Measurements from ENCODE around the gene C1QTNF1. TPM values are rescaled to one million over a fixed set of nuclear protein-coding genes. Genes with fewer than 3 reads are reported as not detected.

The C1QTNF1 gene
- total RNA-seq, 1 experiment from 2014 or later: 0.22 TPM

DNA sequence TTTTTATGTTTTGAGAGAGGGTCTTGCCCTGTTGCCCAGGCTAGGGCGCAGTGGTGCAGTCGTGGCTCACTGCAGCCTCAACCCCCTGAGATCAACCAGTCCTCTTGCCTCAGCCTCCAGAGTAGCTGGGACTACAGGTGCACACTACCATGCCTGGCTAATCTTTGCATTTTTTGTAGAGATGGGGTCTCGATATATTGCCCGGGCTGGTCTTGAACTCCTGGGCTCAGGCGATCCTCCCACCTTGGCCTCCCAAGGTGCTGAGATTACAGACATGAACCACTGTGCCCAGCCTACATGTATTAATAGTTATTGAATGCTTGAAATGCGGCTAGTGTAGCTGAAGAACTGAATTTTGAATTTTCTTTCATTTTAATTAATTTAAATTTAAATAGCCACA is 12.2 kb downstream of the C1QTNF1 start:
- DNase-seq (ENCODE audit: extremely low read depth, low read depth): no peak

DNA sequence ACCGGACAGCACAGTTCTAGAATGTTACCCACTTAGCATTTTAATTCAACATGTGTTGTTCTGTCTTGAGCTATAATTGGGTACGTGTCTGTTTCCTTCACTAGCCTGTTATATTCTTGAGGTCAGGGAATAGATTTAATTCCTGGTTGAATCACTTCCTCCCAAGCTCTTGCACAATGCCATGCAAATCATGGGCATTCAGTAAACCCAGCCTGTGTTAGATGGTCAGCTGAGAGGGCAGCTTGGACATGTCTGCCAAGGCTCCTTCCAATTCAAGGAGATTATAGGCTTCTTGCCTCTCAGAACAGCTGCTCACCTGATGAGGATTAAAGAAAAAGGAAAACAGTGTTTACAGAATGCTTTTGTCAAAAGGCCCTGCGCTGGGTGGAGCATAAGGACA is 12.6 kb downstream of the C1QTNF1 start:
- DNase-seq (ENCODE audit: extremely low read depth, low read depth): peak; percentile 80

DNA sequence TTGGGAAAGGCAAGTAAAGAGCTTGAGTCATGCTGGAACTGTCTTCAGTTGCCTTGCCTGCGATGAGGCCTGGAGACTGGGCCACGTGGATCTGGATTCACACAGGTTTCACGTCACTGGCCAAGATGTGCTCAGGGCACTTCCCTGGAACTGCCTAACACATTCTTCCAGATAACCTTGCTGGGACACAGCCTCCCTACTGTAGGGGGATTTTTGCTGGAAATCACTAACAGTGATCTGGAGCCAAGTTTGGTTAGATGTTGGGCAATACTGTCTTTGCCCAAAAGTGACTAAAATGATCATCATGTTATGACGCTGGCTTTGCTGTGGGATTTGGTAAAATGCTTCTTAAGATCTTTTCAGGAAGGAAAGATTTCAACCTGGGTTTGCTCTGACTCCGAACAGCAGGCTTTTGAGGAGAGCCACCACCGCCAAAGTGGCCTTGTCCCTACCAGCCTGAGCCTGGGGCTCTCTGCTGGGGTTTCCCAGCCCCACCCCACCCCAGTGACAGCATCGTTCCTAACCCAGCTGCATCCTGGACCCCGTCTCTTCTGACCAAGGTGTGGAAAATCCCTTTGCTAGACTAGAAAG is 14.7 kb downstream of the C1QTNF1 start:
- DNase-seq (ENCODE audit: extremely low read depth, low read depth): no peak

DNA sequence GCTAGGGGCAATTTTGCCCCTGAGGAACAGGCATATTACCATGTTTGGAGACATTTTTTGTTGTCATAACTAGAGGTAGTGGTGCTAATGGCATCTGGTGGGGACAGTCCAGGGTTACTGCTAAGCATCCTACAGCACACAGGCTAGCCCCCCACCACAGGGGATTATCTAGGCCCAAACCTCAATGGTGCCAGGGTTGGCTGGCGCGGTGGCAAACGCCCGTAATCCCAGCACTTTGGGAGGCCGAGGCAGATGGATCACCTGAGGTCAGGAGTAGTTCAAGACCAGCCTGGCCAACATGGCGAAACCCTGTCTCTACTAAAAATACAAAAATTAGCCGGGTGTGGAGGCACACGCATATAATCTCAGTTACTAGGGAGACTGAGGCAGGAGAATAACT is 15.2 kb downstream of the C1QTNF1 start:
- no peak for DNase-seq (ENCODE audit: extremely low read depth, low read depth)

DNA sequence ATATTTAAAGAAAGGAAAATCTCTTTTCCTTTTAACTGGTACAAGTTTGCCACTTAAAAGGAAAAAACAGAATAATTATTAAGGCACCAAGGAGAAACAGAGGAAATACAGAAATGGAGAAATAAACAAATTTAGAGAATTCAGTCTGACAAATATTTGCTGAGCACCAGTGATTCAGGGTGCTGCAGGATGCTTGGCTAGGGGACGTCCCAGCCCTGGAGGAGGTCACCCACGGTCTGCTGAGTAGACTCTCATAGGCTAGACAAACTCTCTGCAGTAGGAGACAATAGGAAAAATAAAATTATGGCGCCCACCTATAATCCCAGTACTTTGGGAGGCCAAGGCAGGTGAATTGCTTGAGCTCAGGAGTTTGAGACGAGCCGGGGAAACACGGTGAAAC is 15.9 kb downstream of the C1QTNF1 start:
- no peak for DNase-seq (ENCODE audit: extremely low read depth, low read depth)

DNA sequence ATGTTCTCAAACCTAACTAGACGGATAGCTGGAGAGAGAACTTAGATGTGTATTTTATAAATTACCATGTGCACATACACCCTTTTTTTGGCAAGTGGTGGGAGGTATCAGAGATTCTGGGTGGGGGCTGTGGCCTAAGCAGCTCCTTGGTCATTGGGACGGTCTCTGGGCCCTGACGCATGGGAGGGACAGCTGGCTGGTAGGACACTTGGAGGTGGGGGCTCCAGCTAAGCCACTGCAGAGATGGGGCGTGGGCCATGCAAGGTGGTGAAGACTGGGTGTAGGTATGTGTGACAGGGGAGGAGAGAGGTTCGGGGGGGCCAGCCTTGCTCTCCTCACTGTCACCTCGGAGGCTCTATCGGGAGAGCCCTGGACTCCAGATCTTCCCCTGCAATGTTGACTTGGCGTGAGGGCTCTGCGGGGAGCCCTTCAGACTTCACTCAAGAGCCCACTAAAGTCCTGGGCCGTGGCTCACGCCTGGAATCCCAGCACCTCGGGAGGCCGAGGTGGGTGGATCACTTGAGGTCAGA is 17.1 kb downstream of the C1QTNF1 start:
- no peak for DNase-seq (ENCODE audit: extremely low read depth, low read depth)

DNA sequence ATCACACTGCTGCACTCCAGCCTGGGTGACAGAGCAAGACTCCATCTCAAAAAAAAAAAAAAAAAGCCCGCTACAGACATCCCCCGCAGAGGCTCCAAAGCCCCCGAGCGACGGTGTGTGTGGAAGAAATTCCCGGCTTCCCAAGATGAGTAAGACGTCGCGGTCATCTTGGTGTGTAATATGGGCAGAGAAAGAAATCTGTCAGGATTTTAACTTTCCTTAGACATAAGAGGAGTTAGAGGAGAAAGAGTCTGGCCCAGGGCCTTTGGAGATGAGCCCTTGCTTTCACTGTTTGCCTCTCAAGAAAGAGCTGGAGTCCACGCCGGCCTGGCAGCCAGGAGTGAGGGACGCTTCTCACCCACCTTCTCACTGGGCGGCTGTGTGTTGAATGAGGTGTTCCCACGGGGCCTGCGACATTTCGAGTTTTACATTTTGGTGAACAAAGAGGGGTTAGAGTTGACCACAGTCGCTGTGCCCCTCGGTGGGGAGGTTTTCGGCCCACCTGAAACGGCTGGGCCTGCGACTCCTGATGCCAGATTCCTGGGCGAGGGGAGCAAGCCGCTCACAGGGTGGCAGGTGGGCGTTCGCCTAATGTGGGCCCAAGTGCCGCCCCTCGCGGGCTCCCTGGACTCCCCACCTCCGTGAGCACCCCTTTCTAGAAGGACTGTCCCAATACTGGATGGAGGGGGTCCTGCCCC is 17.9 kb downstream of the C1QTNF1 start:
- DNase-seq (ENCODE audit: extremely low read depth, low read depth): no peak

DNA sequence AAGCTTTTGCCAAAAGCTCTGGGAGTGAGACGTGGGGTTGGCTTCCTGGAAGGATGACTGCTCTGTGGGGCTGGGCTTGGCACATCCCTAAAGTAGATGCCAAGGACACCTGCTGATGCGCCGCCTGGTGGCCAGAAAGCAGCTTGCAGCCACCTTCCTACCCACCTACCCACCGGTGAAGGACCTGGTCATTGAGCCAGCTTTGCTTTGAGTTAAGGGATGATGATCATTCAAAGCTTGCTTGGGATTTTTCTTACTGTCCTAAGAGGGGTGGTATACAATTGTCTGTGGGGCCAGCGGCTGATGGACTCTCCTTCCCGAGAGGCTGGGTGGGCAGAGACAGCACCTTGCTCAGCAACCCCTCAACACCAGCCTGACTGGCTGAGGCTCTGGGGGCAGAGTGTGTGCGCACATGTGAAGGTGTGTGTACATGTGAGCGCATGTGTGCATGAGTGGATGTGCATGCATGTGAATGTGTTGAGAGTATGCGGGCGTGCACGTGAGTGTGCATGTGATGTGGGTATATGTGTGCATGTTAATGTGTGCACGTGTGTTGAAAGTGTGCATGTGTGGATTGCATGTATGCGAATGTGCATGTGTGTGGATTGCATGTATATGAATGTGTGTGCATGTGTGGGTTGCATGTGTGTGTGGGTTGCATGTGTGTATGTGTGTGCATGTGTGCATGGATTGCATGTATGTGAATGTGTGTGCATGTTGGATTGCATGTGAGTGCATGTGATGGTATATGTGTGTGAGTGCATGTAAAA is 18.6 kb downstream of the C1QTNF1 start:
- peak; percentile 56 for DNase-seq (ENCODE audit: extremely low read depth, low read depth)

DNA sequence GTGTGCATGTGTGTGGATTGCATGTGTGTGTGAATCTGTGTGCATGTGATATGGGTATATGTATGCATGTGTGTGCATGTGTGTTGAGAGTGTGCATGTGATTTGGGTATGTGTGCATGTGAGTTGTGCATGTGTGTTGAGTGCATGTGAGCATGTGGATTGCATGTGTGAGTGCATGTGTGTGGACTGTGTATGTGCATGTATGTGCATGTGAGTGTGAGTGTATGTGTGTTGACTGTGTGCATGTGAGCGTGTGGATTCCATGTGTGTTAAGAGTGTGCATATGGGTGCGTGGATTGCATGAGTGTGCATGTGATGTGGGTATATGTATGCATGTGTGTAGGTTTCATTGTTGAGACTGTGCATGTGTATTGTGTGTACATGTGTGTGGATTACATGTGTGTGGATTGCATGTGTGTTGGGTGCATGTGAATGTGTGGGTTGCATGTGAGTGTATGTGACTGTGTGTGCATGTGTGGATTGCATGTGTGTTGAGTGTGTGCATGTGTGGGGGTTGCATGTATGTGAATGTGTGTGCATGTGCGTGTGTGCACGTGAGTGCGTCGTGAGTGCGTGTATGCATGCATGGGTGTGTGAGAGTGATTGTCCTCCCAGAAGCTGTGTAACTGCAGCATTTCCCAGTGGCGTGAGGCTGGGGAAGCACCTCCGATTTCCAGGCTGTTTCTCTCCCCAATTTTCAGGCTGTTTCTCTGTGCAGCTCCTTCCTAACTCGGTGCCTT is 19.4 kb downstream of the C1QTNF1 start:
- DNase-seq (ENCODE audit: extremely low read depth, low read depth): no peak

DNA sequence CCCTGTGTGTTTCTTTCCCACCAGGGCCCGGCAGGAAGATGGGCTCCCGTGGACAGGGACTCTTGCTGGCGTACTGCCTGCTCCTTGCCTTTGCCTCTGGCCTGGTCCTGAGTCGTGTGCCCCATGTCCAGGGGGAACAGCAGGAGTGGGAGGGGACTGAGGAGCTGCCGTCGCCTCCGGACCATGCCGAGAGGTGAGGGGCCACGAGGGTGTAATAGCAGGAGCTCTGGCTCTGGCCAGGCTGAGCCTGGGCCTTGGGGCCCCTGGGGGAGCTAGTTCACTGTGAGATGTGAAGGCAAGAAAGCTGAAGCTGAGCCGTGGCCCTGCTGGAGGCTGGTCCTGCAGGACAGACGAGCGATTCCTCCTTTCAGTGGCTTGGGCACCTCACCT is 20.0 kb downstream of the C1QTNF1 start:
- no peak for DNase-seq (ENCODE audit: extremely low read depth, low read depth)

DNA sequence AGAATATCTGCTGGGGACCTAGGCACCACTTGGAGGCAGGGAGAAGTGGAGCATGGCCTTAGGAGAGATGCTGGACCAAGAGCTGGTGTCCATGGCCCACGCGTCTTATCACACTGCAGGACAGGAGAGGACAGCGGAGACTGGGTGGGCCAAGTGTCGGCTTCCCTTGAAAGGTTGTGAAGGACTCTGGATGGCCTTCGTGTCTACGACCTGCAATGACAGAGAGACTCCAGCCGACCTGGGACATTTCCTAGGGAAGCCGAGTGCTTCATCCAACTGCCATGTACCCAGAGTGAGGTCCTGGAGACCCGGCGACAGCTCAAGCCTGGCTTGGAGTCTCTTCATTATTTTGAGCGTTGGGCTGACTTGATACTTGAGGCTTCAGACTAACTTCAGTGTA is 20.5 kb downstream of the C1QTNF1 start:
- no peak for DNase-seq (ENCODE audit: extremely low read depth, low read depth)

DNA sequence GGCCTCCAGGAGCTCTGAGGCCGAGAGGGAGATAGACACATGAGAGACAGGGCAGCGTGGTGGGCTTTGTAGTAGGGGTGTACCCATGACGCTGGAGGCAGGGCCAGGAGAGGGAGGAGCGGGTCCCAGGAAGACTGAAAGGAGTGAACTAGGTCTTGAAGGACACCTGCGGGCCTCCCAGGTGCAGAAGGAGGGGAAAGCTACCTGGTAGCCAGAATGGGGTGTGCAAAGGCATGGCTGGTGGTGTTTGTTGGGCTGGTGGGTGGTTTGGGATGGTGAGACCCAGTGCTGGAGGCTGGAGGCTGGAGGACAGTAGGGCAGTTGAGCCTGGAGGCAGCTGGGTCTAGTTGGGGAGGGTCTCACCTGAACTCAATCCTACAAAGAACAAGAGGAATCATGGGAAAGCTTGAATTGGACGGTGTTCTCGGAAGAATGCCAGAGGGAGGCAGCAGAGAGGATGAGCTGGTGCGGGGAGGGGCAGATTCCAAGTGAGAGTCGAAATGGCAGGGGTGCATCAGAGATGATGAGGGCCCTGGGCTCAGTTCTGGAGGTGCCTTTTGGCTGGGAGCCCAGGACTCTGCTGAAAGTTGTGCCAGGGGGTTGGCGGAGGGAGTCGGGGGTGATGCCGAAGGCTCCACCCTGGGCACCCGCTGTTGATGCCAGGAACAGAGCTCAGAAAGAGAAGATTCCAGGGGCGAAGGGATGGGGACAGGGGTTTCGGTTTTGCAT is 21.2 kb downstream of the C1QTNF1 start:
- no peak for DNase-seq (ENCODE audit: extremely low read depth, low read depth)

DNA sequence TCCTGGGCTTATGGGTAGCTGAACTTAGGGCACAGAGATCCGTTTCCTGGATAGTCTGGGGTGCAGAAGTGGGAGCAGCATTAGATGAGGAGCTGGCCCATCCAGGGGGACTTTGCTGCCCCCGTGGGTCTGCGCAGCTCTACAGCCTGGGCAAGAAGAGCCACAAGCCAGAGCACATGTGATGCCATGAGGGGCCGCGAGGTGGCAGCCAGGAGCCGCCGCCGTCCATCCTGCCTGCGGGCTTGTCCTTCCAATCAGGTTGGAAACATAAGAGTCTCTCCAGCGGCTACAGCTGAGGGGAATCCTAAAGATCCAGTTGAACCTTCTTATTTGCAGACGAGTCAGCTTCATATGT is 21.9 kb downstream of the C1QTNF1 start:
- DNase-seq (ENCODE audit: extremely low read depth, low read depth): peak; percentile 68

DNA sequence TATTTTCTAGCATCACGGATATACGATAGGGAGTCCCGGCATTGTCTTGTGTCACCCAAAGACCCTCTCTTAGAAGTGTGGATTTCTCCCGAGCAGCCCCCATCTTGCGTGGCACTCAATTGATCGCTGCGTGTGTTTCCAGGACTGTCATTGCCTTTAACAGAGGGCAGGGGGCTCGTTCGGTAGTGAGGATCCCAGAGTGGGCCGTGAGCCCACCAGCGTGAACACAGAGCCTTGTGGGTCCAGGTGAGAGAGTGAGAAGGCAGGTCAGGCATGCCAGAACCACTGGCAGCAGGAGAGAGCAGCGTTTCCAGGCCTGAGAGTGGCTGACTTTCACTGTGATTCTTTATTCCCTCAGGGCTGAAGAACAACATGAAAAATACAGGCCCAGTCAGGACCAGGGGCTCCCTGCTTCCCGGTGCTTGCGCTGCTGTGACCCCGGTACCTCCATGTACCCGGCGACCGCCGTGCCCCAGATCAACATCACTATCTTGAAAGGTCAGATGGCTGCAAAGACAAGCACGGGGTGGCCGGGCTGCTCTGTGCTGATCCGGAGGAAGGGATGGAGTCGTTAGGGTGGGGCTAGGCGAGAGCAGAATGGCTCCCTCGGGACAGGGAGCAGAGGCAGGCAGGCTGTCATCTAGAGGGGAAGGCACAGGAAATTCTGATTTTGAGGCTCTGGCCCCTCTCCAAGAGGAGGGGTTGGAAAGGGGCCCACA is 22.4 kb downstream of the C1QTNF1 start:
- no peak for DNase-seq (ENCODE audit: extremely low read depth, low read depth)

DNA sequence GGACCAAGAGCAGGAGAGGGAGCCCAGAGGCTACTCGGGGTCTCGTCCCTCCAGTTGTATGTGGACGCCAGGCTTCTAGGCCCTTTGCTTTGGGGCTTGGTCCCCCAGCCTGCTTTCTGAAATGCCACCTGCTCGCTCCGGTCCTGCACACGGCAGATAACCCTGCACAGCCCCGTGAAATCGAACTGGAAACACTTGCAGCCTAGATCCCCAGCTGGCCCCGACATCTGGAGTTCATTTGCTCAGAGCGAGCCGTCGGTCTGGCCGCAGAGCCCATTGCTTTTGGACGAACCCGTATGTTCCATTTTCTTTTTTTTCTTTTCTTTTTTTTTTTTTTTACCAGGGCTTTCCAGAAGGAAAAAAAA is 22.9 kb downstream of the C1QTNF1 start:
- no peak for DNase-seq (ENCODE audit: extremely low read depth, low read depth)

DNA sequence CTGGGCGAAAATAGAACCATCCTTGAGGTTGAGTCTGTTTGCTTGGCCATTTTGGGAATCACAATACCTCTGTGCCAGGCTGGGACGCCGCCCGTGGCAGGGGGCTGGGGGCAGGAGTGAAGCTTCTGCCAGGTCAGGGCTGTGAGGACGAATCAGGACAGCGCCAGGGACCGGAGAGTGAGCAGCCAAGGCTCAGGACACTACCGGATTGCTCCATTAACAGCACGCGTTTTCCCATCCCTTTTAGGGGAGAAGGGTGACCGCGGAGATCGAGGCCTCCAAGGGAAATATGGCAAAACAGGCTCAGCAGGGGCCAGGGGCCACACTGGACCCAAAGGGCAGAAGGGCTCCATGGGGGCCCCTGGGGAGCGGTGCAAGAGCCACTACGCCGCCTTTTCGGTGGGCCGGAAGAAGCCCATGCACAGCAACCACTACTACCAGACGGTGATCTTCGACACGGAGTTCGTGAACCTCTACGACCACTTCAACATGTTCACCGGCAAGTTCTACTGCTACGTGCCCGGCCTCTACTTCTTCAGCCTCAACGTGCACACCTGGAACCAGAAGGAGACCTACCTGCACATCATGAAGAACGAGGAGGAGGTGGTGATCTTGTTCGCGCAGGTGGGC is 23.4 kb downstream of the C1QTNF1 start:
- no peak for DNase-seq (ENCODE audit: extremely low read depth, low read depth)

DNA sequence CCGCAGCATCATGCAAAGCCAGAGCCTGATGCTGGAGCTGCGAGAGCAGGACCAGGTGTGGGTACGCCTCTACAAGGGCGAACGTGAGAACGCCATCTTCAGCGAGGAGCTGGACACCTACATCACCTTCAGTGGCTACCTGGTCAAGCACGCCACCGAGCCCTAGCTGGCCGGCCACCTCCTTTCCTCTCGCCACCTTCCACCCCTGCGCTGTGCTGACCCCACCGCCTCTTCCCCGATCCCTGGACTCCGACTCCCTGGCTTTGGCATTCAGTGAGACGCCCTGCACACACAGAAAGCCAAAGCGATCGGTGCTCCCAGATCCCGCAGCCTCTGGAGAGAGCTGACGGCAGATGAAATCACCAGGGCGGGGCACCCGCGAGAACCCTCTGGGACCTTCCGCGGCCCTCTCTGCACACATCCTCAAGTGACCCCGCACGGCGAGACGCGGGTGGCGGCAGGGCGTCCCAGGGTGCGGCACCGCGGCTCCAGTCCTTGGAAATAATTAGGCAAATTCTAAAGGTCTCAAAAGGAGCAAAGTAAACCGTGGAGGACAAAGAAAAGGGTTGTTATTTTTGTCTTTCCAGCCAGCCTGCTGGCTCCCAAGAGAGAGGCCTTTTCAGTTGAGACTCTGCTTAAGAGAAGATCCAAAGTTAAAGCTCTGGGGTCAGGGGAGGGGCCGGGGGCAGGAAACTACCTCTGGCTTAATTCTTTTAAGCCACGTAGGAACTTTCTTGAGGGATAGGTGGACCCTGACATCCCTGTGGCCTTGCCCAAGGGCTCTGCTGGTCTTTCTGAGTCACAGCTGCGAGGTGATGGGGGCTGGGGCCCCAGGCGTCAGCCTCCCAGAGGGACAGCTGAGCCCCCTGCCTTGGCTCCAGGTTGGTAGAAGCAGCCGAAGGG is 24.2 kb downstream of the C1QTNF1 start:
- no peak for DNase-seq (ENCODE audit: extremely low read depth, low read depth)
